Astrocyte (in vitro differentiated cells and primary cell): ENCODE data around the gene MEFV. TPM values are rescaled to one million over a fixed set of nuclear protein-coding genes. Genes with fewer than 3 reads are reported as not detected.

Source experiments
- DNase-seq: peaks from one replicate; pipeline ENCODE4 v3.0.0-alpha.2; 2010; ENCODE audit warnings: low read depth
- FAIRE-seq: peaks from 2 replicates; lab custom pipeline; 2011; peaks lifted over from hg19 to GRCh38; lab: Jason Lieb, UNC
- H2AFZ ChIP-seq: 2 replicates; pipeline ENCODE4 v1.6.0; 2012; ENCODE audit warnings: low read depth, low read length, inconsistent platforms
- H3K27ac ChIP-seq: 2 replicates; pipeline ENCODE4 v1.5.1; 2011; ENCODE audit warnings: low read depth, low read length, inconsistent platforms
- H3K27me3 ChIP-seq: 2 replicates; pipeline ENCODE4 v1.6.0; 2011; ENCODE audit warnings: low read length, inconsistent platforms; ENCODE audit not compliant: insufficient read depth
- H3K36me3 ChIP-seq: 2 replicates; pipeline ENCODE4 v1.5.1; 2011; ENCODE audit warnings: low read length, inconsistent platforms; ENCODE audit not compliant: insufficient read depth
- H3K4me1 ChIP-seq: 2 replicates; pipeline ENCODE4 v1.5.1; 2011; ENCODE audit warnings: low read length, inconsistent platforms; ENCODE audit not compliant: insufficient read depth
- H3K4me2 ChIP-seq: 2 replicates; pipeline ENCODE4 v1.6.0; 2012; ENCODE audit warnings: low read length, inconsistent platforms
- H3K4me3 ChIP-seq: 2 replicates; pipeline ENCODE4 v1.5.1; 2011; ENCODE audit warnings: low read depth, mild to moderate bottlenecking, low read length, inconsistent platforms; ENCODE audit not compliant: insufficient read depth
- H3K79me2 ChIP-seq: 2 replicates; pipeline ENCODE4 v1.6.0; 2012; ENCODE audit warnings: mild to moderate bottlenecking, low read length, inconsistent platforms; ENCODE audit not compliant: insufficient read depth
- H3K9ac ChIP-seq: 2 replicates; pipeline ENCODE4 v1.6.0; 2012; ENCODE audit warnings: mild to moderate bottlenecking, low read length, inconsistent platforms
- H3K9me3 ChIP-seq: 2 replicates; pipeline ENCODE4 v1.5.1; 2012; ENCODE audit warnings: low read depth, mild to moderate bottlenecking, low read length, inconsistent platforms; ENCODE audit not compliant: insufficient read depth
- H4K20me1 ChIP-seq: 2 replicates; pipeline ENCODE4 v1.6.0; 2012; ENCODE audit warnings: low read length, inconsistent platforms; ENCODE audit not compliant: insufficient read depth
- H3K27ac Mint-ChIP-seq: one replicate; pipeline ENCODE4 v1.8.0; 2021; ENCODE audit warnings: mild to moderate bottlenecking, mixed read lengths; ENCODE audit not compliant: unreplicated experiment
- H3K27me3 Mint-ChIP-seq: one replicate; pipeline ENCODE4 v1.8.0; 2021; ENCODE audit warnings: low read depth, mixed read lengths; ENCODE audit not compliant: unreplicated experiment
- H3K36me3 Mint-ChIP-seq: one replicate; pipeline ENCODE4 v1.8.0; 2021; ENCODE audit warnings: low read depth, mixed read lengths; ENCODE audit not compliant: unreplicated experiment
- H3K4me1 Mint-ChIP-seq: one replicate; pipeline ENCODE4 v1.8.0; 2021; ENCODE audit warnings: low read depth, mixed read lengths; ENCODE audit not compliant: unreplicated experiment
- H3K4me3 Mint-ChIP-seq: one replicate; pipeline ENCODE4 v1.8.0; 2021; ENCODE audit warnings: mild to moderate bottlenecking, moderate library complexity, mixed read lengths; ENCODE audit not compliant: unreplicated experiment
- H3K9me3 Mint-ChIP-seq: one replicate; pipeline ENCODE4 v1.8.0; 2021; ENCODE audit warnings: mild to moderate bottlenecking, mixed read lengths; ENCODE audit not compliant: unreplicated experiment
- CTCF ChIP-seq: IDR thresholded peaks from 2 replicates; pipeline ENCODE4 v1.5.1; 2011; ENCODE audit warnings: low read depth, mild to moderate bottlenecking, inconsistent platforms, low read length, moderate library complexity; ENCODE audit not compliant: insufficient read depth
- EZH2 ChIP-seq: IDR thresholded peaks from 2 replicates; pipeline ENCODE4 v1.6.1; 2012; ENCODE audit warnings: mild to moderate bottlenecking, low read length, inconsistent platforms; ENCODE audit not compliant: insufficient read depth
- total RNA-seq: library from RNA; stranded (reverse); gene quantifications from 2 replicates; pipeline ENCODE4 v1.2.1, GENCODE V29; 2021

MEFV gene
- total RNA-seq, 1 donor from 2014 or later, result not detected

- Histone ChIP-seq H3K4me1 (peaks cover 20% of the 10 kb centered on the region), H3K9me3 (no peaks in the 10 kb centered on the region), H3K36me3 (peaks cover 11% of the 10 kb centered on the region), H3K9ac (peak overlapping the region; percentile 97), H4K20me1 (peaks cover 18% of the 10 kb centered on the region), H3K4me3 (peak overlapping the region; percentile 86), H3K4me2 (peak overlapping the region; percentile 91), H3K27ac (peak overlapping the region; percentile 100), H3K79me2 (peaks cover 39% of the 10 kb centered on the region), H2AFZ (peak overlapping the region; percentile 93), H3K27me3 (no peaks in the 10 kb centered on the region)
- Mint-ChIP-seq H3K36me3 (peaks cover 13% of the 10 kb centered on the region), H3K9me3 (peaks cover 3% of the 10 kb centered on the region), H3K4me3 (peak overlapping the region; percentile 94), H3K4me1 (peaks cover 16% of the 10 kb centered on the region), H3K27ac (peak overlapping the region; percentile 97), H3K27me3 (peaks cover 9% of the 10 kb centered on the region)
- DNase-seq, result peak; percentile 73
- TF ChIP-seq CTCF (no peak), EZH2 (no peak)
- no peak for FAIRE-seq
These were observed 25.8 kb upstream of the MEFV start for GRCh38 chr16:3282103-3282729.

- no peak overlapping the region for H3K9ac ChIP-seq
- peaks cover 20% of the 10 kb centered on the region for H3K4me1 ChIP-seq
- no peak overlapping the region for H3K4me2 ChIP-seq
- Mint-ChIP-seq H3K4me3 (peak overlapping the region; percentile 94), H3K36me3 (peaks cover 5% of the 10 kb centered on the region), H3K27ac (no peak overlapping the region), H3K4me1 (peaks cover 16% of the 10 kb centered on the region), H3K9me3 (no peaks in the 10 kb centered on the region), H3K27me3 (peaks cover 16% of the 10 kb centered on the region)
- no peak overlapping the region for H3K27ac ChIP-seq
- no peak for TF ChIP-seq CTCF
- TF ChIP-seq EZH2, result no peak
- H3K36me3 ChIP-seq, result peaks cover 5% of the 10 kb centered on the region
- no peak overlapping the region for H2AFZ ChIP-seq
- no peak for DNase-seq
- peaks cover 18% of the 10 kb centered on the region for H4K20me1 ChIP-seq
- H3K4me3 ChIP-seq, result no peak overlapping the region
- peaks cover 6% of the 10 kb centered on the region for H3K27me3 ChIP-seq
- FAIRE-seq, result no peak
- no peaks in the 10 kb centered on the region for H3K9me3 ChIP-seq
- peaks cover 31% of the 10 kb centered on the region for H3K79me2 ChIP-seq
These were observed 24.9 kb upstream of the MEFV start for GRCh38 chr16:3281222-3281820.

DNA sequence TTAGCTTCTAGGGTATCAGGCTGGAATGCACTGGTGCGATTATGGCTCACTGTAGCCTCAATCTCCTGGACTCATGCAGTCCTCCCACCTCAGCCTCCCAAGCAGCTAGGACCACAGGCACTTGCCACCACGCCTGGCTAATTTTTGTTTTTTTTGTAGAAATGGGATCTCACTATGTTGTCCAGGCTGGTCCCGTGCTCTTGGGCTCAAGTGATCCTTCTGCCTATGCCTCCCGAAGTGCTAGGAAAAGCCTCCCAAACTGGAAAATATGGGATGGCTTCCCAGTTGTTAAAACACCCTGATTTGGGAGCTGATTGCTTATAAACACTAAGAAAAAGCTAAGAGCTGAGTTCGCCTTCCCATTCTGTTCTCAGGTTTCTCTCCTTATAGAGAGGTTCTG is 20.2 kb upstream of the MEFV start:
- H3K27me3 ChIP-seq, result peaks cover 8% of the 10 kb centered on the region
- Mint-ChIP-seq H3K4me1 (no peaks in the 10 kb centered on the region), H3K27me3 (peaks cover 25% of the 10 kb centered on the region), H3K36me3 (no peaks in the 10 kb centered on the region), H3K9me3 (peaks cover 2% of the 10 kb centered on the region), H3K27ac (no peak overlapping the region), H3K4me3 (no peak overlapping the region)
- H3K4me2 ChIP-seq, result no peak overlapping the region
- no peak for FAIRE-seq
- H3K36me3 ChIP-seq, result no peaks in the 10 kb centered on the region
- H4K20me1 ChIP-seq, result no peaks in the 10 kb centered on the region
- H3K9ac ChIP-seq, result no peak overlapping the region
- H3K4me3 ChIP-seq, result no peak overlapping the region
- no peak for DNase-seq
- H3K27ac ChIP-seq, result no peak overlapping the region
- H3K79me2 ChIP-seq, result no peaks in the 10 kb centered on the region
- no peak overlapping the region for H2AFZ ChIP-seq
- no peaks in the 10 kb centered on the region for H3K9me3 ChIP-seq
- peaks cover 2% of the 10 kb centered on the region for H3K4me1 ChIP-seq
- TF ChIP-seq CTCF, result no peak
- no peak for TF ChIP-seq EZH2
